ENCODE data around the gene AMOTL1. TPM values are rescaled to one million over a fixed set of nuclear protein-coding genes. Genes with fewer than 3 reads are reported as not detected.
A peak's percentile ranks its signal among the peaks of the same experiment; 100 is the strongest.

The AMOTL1 gene
- total RNA-seq, 2 donors from 2014 or later = 3.1 to 13.9 TPM

GRCh38 chr11:94895451-94895850 lies 127.3 kb downstream of the AMOTL1 start:
- no peak for TF ChIP-seq CTCF (IDR thresholded peaks at IDR 0.05)
- intact Hi-C loops (cut with DNase I) = loop anchor here (10.0 kb wide), 1 partner anchor 371 kb away; no protein-coding TSS in a partner anchor
- H3K4me3 ChIP-seq = no peak overlapping the region
- no peaks in the 10 kb centered on the region for H3K9me3 ChIP-seq
- DNase-seq = no peak
- no peaks in the 10 kb centered on the region for H3K36me3 ChIP-seq
- H3K27ac ChIP-seq = no peak overlapping the region
- no peak overlapping the region for H3K9ac ChIP-seq (ENCODE audit: low read depth in 2 of 2, low read length in 2 of 2)
- H3K27me3 ChIP-seq = no peaks in the 10 kb centered on the region
- no peaks in the 10 kb centered on the region for H3K4me1 ChIP-seq

- Histone ChIP-seq H3K36me3 (no peaks in the 10 kb centered on the region), H3K4me3 (no peak overlapping the region), H3K9me3 (no peaks in the 10 kb centered on the region), H3K4me1 (no peaks in the 10 kb centered on the region), H3K27ac (no peak overlapping the region), H3K9ac (ENCODE audit: low read depth in 2 of 2, low read length in 2 of 2) (no peak overlapping the region), H3K27me3 (no peaks in the 10 kb centered on the region)
- intact Hi-C loops (cut with DNase I) = loop anchor here (2.0 to 10.0 kb wide), 2 partner anchors 273 to 371 kb away; no protein-coding TSS in a partner anchor
- no peak for DNase-seq
- no peak for TF ChIP-seq CTCF (IDR thresholded peaks at IDR 0.05)
Measured at GRCh38 chr11:94895971-94896370, 127.8 kb downstream of the AMOTL1 start.

GRCh38 chr11:94897330-94897768 lies 129.2 kb downstream of the AMOTL1 start:
- intact Hi-C loops (cut with DNase I) = loop anchor here (2.0 to 10.0 kb wide), 2 partner anchors 275 to 373 kb away; no protein-coding TSS in a partner anchor
- Histone ChIP-seq H3K9ac (ENCODE audit: low read depth in 2 of 2, low read length in 2 of 2) (no peak overlapping the region), H3K36me3 (no peaks in the 10 kb centered on the region), H3K27ac (no peak overlapping the region), H3K4me3 (no peak overlapping the region), H3K27me3 (no peaks in the 10 kb centered on the region), H3K9me3 (no peaks in the 10 kb centered on the region), H3K4me1 (no peaks in the 10 kb centered on the region)
- DNase-seq = peak; percentile 42
- peak; percentile 88 for TF ChIP-seq CTCF (IDR thresholded peaks at IDR 0.05)

- no peak for DNase-seq
- intact Hi-C loops (cut with DNase I) = no loop called here
Measured at GRCh38 chr11:94907226-94907625, 139.1 kb downstream of the AMOTL1 start.

GRCh38 chr11:94909371-94909820 lies 141.2 kb downstream of the AMOTL1 start:
- no peak for TF ChIP-seq CTCF (IDR thresholded peaks at IDR 0.05)
- Histone ChIP-seq H3K9me3 (no peaks in the 10 kb centered on the region), H3K27ac (no peak overlapping the region), H3K27me3 (no peaks in the 10 kb centered on the region), H3K36me3 (no peaks in the 10 kb centered on the region), H3K4me3 (no peak overlapping the region), H3K9ac (ENCODE audit: low read depth in 2 of 2, low read length in 2 of 2) (no peak overlapping the region), H3K4me1 (no peaks in the 10 kb centered on the region)
- intact Hi-C loops (cut with DNase I) = no loop called here
- DNase-seq = no peak

More at GRCh38 chr11:94907226-94907625, 139.1 kb downstream of the AMOTL1 start:
- no peak overlapping the region for H3K9ac ChIP-seq (ENCODE audit: low read depth in 2 of 2, low read length in 2 of 2)
- no peak for TF ChIP-seq CTCF (IDR thresholded peaks at IDR 0.05)
- no peaks in the 10 kb centered on the region for H3K4me1 ChIP-seq
- no peaks in the 10 kb centered on the region for H3K36me3 ChIP-seq
- H3K27ac ChIP-seq = no peak overlapping the region
- no peak overlapping the region for H3K4me3 ChIP-seq
- no peaks in the 10 kb centered on the region for H3K9me3 ChIP-seq
- no peaks in the 10 kb centered on the region for H3K27me3 ChIP-seq
